Ascending aorta (tissue), 2 donors: Measurements from ENCODE around the gene SNRNP25. TPM values are rescaled to one million over a fixed set of nuclear protein-coding genes. Genes with fewer than 3 reads are reported as not detected.
"Not testable (repeated sequence)": the region's sequence is repeated elsewhere in the genome, so short reads cannot be mapped to it uniquely, and the experiment has no call there.

ENCODE experiments used
- DNase-seq, 2 donors: peaks; one replicate each; pipeline ENCODE4 v3.0.0-alpha.2; 2019; ENCODE audit warnings: low spot score in 2 of 2
- H3K27ac ChIP-seq, 2 donors: fragments of 200-600 bp; sonication (generic); one replicate each; pipeline ENCODE4 v1.5.1; 2016 to 2017; ENCODE audit warnings: mild to moderate bottlenecking in 1 of 2
- H3K27me3 ChIP-seq: fragments of 200-600 bp; sonication (generic); one replicate; pipeline ENCODE4 v1.5.1; 2017
- H3K36me3 ChIP-seq, 2 donors: fragments of 200-600 bp; sonication (generic); one replicate each; pipeline ENCODE4 v1.5.1; 2016
- H3K4me1 ChIP-seq, 2 donors: fragments of 200-600 bp; sonication (generic); one replicate each; pipeline ENCODE4 v1.5.1; 2016 to 2017; ENCODE audit warnings: mild to moderate bottlenecking in 1 of 2
- H3K4me3 ChIP-seq, 2 donors: fragments of 200-600 bp; sonication (generic); one replicate each; pipeline ENCODE4 v1.5.1; 2016 to 2017; ENCODE audit warnings: mild to moderate bottlenecking in 1 of 2
- H3K9me3 ChIP-seq, 2 donors: fragments of 200-600 bp; sonication (generic); one replicate each; pipeline ENCODE4 v1.5.1; 2016
- CTCF ChIP-seq, 3 experiments: fragments of 200-600 bp in 2 of 3; fragments of 450-650 bp in 1 of 3; sonication (generic) in 2 of 3; IDR thresholded peaks; one replicate each; pipeline ENCODE4 v1.5.1; 2016 to 2019; ENCODE audit warnings: antibody characterized with exemption in 3 of 3, mild to moderate bottlenecking in 1 of 3, moderate library complexity in 1 of 3
- intact Hi-C: fragments of 100-400 bp; cut with DNase I; formaldehyde crosslinking; loops from one replicate; pipeline ENCODE4 v1.15.1; 2023
- total RNA-seq: library from RNA; depleted of rRNA; stranded (reverse); fragments of >200 nt; gene quantifications from one replicate; pipeline ENCODE4 v1.1.0, GENCODE V29; 2016

Gene SNRNP25
- total RNA-seq, result not detected

- intact Hi-C loops, result no loop called here
- TF ChIP-seq CTCF (IDR thresholded peaks at IDR 0.05), result no peak
- Histone ChIP-seq H3K36me3 (peaks cover 20 to 34% of the 10 kb centered on the region in 2 donors), H3K9me3 (no peaks in the 10 kb centered on the region), H3K4me3 (peak within 1 kb of the TSS; percentile 72 to 79), H3K4me1 (peaks cover 0 to 6% of the 10 kb centered on the region in 2 donors), H3K27ac (peak within 1 kb of the TSS; percentile 67 to 77), H3K27me3 (no peaks in the 10 kb centered on the region)
- DNase-seq, result peak; percentile 98 to 100
Observed at GRCh38 chr16:53346-54236, at the start of gene SNRNP25, which contains the start of gene POLR3K. Gene SNRNP25 (plus strand): TSS chr16:53828. CDS start chr16:54017, 189 bp downstream. Gene POLR3K (minus strand): TSS chr16:53608. CDS start chr16:53586, 22 bp downstream.

- Histone ChIP-seq H3K4me3 (no peak overlapping the region), H3K9me3 (no peaks in the 10 kb centered on the region), H3K27me3 (no peaks in the 10 kb centered on the region), H3K36me3 (no peaks in the 10 kb centered on the region), H3K27ac (no peak overlapping the region), H3K4me1 (no peaks in the 10 kb centered on the region)
- intact Hi-C loops, result no loop called here
- peak in 1 of 2 donors; percentile 72 for DNase-seq
- no peak for TF ChIP-seq CTCF (IDR thresholded peaks at IDR 0.05)
Observed at GRCh38 chr16:9903-10665, 43.5 kb upstream of the SNRNP25 start.

- H3K9me3 ChIP-seq, H3K27ac ChIP-seq, H3K36me3 ChIP-seq, H3K27me3 ChIP-seq, intact Hi-C loops, H3K4me1 ChIP-seq, H3K4me3 ChIP-seq: not testable (repeated sequence)
- TF ChIP-seq CTCF (IDR thresholded peaks at IDR 0.05), result peak; percentile 26 to 52 (median 45)
- peak; percentile 92 to 99 for DNase-seq
Observed at GRCh38 chr16:10772-11171, 42.9 kb upstream of the SNRNP25 start.

GRCh38 chr16:17062-17765 lies 36.4 kb upstream of the SNRNP25 start:
- H3K4me3 ChIP-seq, H3K4me1 ChIP-seq, H3K27ac ChIP-seq, H3K9me3 ChIP-seq, intact Hi-C loops, H3K36me3 ChIP-seq, H3K27me3 ChIP-seq: not testable (repeated sequence)
- peak in 1 of 2 donors; percentile 60 for DNase-seq

GRCh38 chr16:20886-21285 lies 32.7 kb upstream of the SNRNP25 start:
- H3K9me3 ChIP-seq, H3K36me3 ChIP-seq, H3K27me3 ChIP-seq, H3K4me3 ChIP-seq, H3K27ac ChIP-seq, intact Hi-C loops, H3K4me1 ChIP-seq: not testable (repeated sequence)
- peak in 1 of 2 donors; percentile 59 for DNase-seq

GRCh38 chr16:24151-24550 lies 29.5 kb upstream of the SNRNP25 start:
- peak in 1 of 2 donors; percentile 51 for DNase-seq
- intact Hi-C loops, H3K36me3 ChIP-seq: not testable (repeated sequence)

GRCh38 chr16:25926-26348 lies 27.7 kb upstream of the SNRNP25 start:
- H3K36me3 ChIP-seq, intact Hi-C loops, H3K27ac ChIP-seq, H3K4me3 ChIP-seq, H3K9me3 ChIP-seq, H3K4me1 ChIP-seq, H3K27me3 ChIP-seq, DNase-seq: not testable (repeated sequence)

More at GRCh38 chr16:24151-24550, 29.5 kb upstream of the SNRNP25 start:
- H3K9me3 ChIP-seq, H3K4me1 ChIP-seq, H3K27me3 ChIP-seq, H3K4me3 ChIP-seq, H3K27ac ChIP-seq: not testable (repeated sequence)

- H3K9me3 ChIP-seq, intact Hi-C loops, H3K27me3 ChIP-seq, H3K4me1 ChIP-seq, H3K27ac ChIP-seq, H3K36me3 ChIP-seq, DNase-seq, H3K4me3 ChIP-seq: not testable (repeated sequence)
Observed at GRCh38 chr16:30627-31026, 23.0 kb upstream of the SNRNP25 start.

GRCh38 chr16:33154-33876 lies 20.3 kb upstream of the SNRNP25 start:
- H3K4me1 ChIP-seq, H3K4me3 ChIP-seq, H3K27me3 ChIP-seq, H3K36me3 ChIP-seq, intact Hi-C loops, H3K9me3 ChIP-seq, H3K27ac ChIP-seq: not testable (repeated sequence)
- DNase-seq, result peak in 1 of 2 donors; percentile 51
